Measurements from ENCODE around the gene FARS2.

DNA sequence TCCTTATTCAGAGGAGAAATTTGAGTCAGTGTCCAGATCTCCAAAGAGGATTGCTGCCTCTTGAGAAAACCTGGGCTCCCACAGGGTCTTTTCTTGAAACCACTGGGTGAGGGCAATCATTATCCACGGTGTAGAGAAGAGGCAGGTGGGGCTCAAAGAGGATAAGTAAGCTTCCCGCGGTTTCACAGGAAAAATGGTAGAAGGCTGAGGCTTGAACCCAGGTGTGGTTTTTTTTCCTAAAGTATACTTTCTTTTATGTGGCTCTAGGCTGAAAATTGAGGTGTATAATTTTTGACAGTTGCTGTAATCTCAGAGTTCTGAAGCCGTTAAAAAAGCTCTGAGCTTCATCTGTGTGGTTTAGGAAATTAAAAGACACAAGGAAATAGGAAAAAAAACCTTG, 164.5 kb downstream of the FARS2 start:
- TF ChIP-seq, protein P1, sequence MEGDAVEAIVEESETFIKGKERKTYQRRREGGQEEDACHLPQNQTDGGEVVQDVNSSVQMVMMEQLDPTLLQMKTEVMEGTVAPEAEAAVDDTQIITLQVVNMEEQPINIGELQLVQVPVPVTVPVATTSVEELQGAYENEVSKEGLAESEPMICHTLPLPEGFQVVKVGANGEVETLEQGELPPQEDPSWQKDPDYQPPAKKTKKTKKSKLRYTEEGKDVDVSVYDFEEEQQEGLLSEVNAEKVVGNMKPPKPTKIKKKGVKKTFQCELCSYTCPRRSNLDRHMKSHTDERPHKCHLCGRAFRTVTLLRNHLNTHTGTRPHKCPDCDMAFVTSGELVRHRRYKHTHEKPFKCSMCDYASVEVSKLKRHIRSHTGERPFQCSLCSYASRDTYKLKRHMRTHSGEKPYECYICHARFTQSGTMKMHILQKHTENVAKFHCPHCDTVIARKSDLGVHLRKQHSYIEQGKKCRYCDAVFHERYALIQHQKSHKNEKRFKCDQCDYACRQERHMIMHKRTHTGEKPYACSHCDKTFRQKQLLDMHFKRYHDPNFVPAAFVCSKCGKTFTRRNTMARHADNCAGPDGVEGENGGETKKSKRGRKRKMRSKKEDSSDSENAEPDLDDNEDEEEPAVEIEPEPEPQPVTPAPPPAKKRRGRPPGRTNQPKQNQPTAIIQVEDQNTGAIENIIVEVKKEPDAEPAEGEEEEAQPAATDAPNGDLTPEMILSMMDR (conservative IDR thresholded peaks at IDR 0.05; ENCODE audit: low read length): no peak
- no peak for TF ChIP-seq EZH2phosphoT487 (IDR thresholded peaks at IDR 0.05; ENCODE audit: borderline replicate concordance, low read depth, low read length)
